ENCODE data around the gene EMP1. TPM values are rescaled to one million over a fixed set of nuclear protein-coding genes. Genes with fewer than 3 reads are reported as not detected.

The EMP1 gene
- total and polyA plus RNA-seq, 2 experiments from 2014 or later, result 51.1 to 67.3 TPM

- Histone ChIP-seq H3K27ac (no peak overlapping the region), H2AFZ (no peak overlapping the region), H3K79me2 (no peaks in the 10 kb centered on the region), H3K27me3 (no peaks in the 10 kb centered on the region), H3K4me3 (no peak overlapping the region), H3K9me3 (ENCODE audit: low read depth) (no peaks in the 10 kb centered on the region), H3K36me3 (replicated peaks; ENCODE audit: insufficient read depth, low read depth) (no peaks in the 10 kb centered on the region), H4K20me1 (ENCODE audit: insufficient read depth, poor library complexity, severe bottlenecking) (no peaks in the 10 kb centered on the region), H3K9me2 (replicated peaks; ENCODE audit: insufficient read depth) (no peaks in the 10 kb centered on the region), H3K4me1 (ENCODE audit: insufficient read depth) (peaks cover 15% of the 10 kb centered on the region), H3K4me2 (no peak overlapping the region)
- no peak for DNase-seq (ENCODE audit: low spot score)
- no peak for TF ChIP-seq EZH2phosphoT487 (IDR thresholded peaks at IDR 0.05; ENCODE audit: low read depth, severe bottlenecking, unreplicated experiment)
- TF ChIP-seq, protein P1, sequence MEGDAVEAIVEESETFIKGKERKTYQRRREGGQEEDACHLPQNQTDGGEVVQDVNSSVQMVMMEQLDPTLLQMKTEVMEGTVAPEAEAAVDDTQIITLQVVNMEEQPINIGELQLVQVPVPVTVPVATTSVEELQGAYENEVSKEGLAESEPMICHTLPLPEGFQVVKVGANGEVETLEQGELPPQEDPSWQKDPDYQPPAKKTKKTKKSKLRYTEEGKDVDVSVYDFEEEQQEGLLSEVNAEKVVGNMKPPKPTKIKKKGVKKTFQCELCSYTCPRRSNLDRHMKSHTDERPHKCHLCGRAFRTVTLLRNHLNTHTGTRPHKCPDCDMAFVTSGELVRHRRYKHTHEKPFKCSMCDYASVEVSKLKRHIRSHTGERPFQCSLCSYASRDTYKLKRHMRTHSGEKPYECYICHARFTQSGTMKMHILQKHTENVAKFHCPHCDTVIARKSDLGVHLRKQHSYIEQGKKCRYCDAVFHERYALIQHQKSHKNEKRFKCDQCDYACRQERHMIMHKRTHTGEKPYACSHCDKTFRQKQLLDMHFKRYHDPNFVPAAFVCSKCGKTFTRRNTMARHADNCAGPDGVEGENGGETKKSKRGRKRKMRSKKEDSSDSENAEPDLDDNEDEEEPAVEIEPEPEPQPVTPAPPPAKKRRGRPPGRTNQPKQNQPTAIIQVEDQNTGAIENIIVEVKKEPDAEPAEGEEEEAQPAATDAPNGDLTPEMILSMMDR (IDR thresholded peaks at IDR 0.05; ENCODE audit: poor library complexity), result no peak
- TF ChIP-seq EZH2 (IDR thresholded peaks at IDR 0.05; ENCODE audit: borderline replicate concordance), result no peak
- WGBS (ENCODE audit: low lambda C conversion rate, missing lambda C conversion rate), result 92% methylated on average over 4 of the region's 4 CpGs
Measured at GRCh38 chr12:13149411-13149810, 47.1 kb upstream of the EMP1 start.

GRCh38 chr12:13152281-13152680 is 44.2 kb upstream of the EMP1 start:
- no peak overlapping the region for H3K4me3 ChIP-seq
- H3K27ac ChIP-seq, result no peak overlapping the region
- H3K9me2 ChIP-seq (replicated peaks; ENCODE audit: insufficient read depth), result no peaks in the 10 kb centered on the region
- TF ChIP-seq EZH2phosphoT487 (IDR thresholded peaks at IDR 0.05; ENCODE audit: low read depth, severe bottlenecking, unreplicated experiment), result no peak
- TF ChIP-seq, protein P1 (IDR thresholded peaks at IDR 0.05; ENCODE audit: poor library complexity), result no peak
- no peak for TF ChIP-seq EZH2 (IDR thresholded peaks at IDR 0.05; ENCODE audit: borderline replicate concordance)
- H3K27me3 ChIP-seq, result no peaks in the 10 kb centered on the region
- H3K4me1 ChIP-seq (ENCODE audit: insufficient read depth), result peaks cover 15% of the 10 kb centered on the region
- H3K4me2 ChIP-seq, result no peak overlapping the region
- no peaks in the 10 kb centered on the region for H3K36me3 ChIP-seq (replicated peaks; ENCODE audit: insufficient read depth, low read depth)
- H3K79me2 ChIP-seq, result no peaks in the 10 kb centered on the region
- no peaks in the 10 kb centered on the region for H4K20me1 ChIP-seq (ENCODE audit: insufficient read depth, poor library complexity, severe bottlenecking)
- H3K9me3 ChIP-seq (ENCODE audit: low read depth), result no peaks in the 10 kb centered on the region
- H2AFZ ChIP-seq, result no peak overlapping the region
- DNase-seq (ENCODE audit: low spot score), result no peak
- 88% methylated on average over 1 of the region's 1 CpG for WGBS (ENCODE audit: low lambda C conversion rate, missing lambda C conversion rate)

DNA sequence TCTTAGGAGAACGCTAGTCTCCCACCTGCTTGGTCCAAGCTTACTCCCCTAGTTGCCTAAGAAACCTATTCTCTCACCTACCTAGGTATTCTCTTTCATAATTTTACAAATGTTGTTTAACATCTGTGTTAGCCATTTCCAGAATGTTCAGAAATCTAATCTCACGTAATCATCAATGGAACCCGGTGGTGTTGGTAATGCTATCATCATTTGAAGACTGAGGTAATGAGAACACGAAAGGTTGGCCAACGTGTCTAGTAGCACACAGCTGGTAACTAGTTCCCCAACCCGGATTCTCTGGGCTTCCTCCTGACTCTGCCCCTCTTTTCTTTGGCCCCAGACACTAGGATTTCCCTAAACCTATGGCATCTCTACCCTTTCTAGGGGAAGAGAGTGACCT is 43.8 kb upstream of the EMP1 start:
- DNase-seq (ENCODE audit: low spot score), result no peak
- Histone ChIP-seq H3K27ac (no peak overlapping the region), H4K20me1 (ENCODE audit: insufficient read depth, poor library complexity, severe bottlenecking) (no peaks in the 10 kb centered on the region), H3K9me2 (replicated peaks; ENCODE audit: insufficient read depth) (no peaks in the 10 kb centered on the region), H3K4me2 (no peak overlapping the region), H3K36me3 (replicated peaks; ENCODE audit: insufficient read depth, low read depth) (no peaks in the 10 kb centered on the region), H3K4me1 (ENCODE audit: insufficient read depth) (peaks cover 12% of the 10 kb centered on the region), H2AFZ (no peak overlapping the region), H3K4me3 (no peak overlapping the region), H3K79me2 (no peaks in the 10 kb centered on the region), H3K27me3 (no peaks in the 10 kb centered on the region), H3K9me3 (ENCODE audit: low read depth) (no peaks in the 10 kb centered on the region)
- WGBS (ENCODE audit: low lambda C conversion rate, missing lambda C conversion rate), result 95% methylated on average over 6 of the region's 6 CpGs
- TF ChIP-seq EZH2 (IDR thresholded peaks at IDR 0.05; ENCODE audit: borderline replicate concordance), result no peak
- no peak for TF ChIP-seq EZH2phosphoT487 (IDR thresholded peaks at IDR 0.05; ENCODE audit: low read depth, severe bottlenecking, unreplicated experiment)
- TF ChIP-seq, protein P1 (IDR thresholded peaks at IDR 0.05; ENCODE audit: poor library complexity), result no peak

DNA sequence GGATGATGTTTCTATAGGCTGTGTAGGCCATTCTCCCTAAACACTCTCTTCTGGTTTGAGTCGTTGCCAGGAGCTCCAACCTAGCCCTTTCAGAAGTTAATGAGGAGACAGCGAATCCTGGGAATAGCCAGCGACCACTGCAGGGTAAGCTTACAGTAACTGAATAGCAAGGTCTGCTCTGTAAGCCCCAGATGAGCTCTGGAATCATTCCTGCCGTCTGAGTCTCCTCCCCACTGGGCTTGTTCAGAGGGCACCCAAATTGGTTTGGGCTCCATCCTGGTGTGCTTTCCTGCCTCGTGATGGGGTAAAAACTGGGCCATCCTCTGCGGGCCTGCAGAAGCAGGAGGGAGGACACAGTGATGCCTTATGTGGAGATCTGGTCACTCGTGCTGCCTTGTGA is 43.3 kb upstream of the EMP1 start:
- 74% methylated on average over 7 of the region's 7 CpGs for WGBS (ENCODE audit: low lambda C conversion rate, missing lambda C conversion rate)
- TF ChIP-seq, protein P1 (IDR thresholded peaks at IDR 0.05; ENCODE audit: poor library complexity), result no peak
- TF ChIP-seq EZH2 (IDR thresholded peaks at IDR 0.05; ENCODE audit: borderline replicate concordance) (no peak), EZH2phosphoT487 (IDR thresholded peaks at IDR 0.05; ENCODE audit: low read depth, severe bottlenecking, unreplicated experiment) (no peak)

More for the DNA sequence above, 43.3 kb upstream of the EMP1 start:
- Histone ChIP-seq H3K27ac (no peak overlapping the region), H4K20me1 (ENCODE audit: insufficient read depth, poor library complexity, severe bottlenecking) (no peaks in the 10 kb centered on the region), H2AFZ (no peak overlapping the region), H3K9me3 (ENCODE audit: low read depth) (no peaks in the 10 kb centered on the region), H3K36me3 (replicated peaks; ENCODE audit: insufficient read depth, low read depth) (no peaks in the 10 kb centered on the region), H3K27me3 (no peaks in the 10 kb centered on the region), H3K79me2 (no peaks in the 10 kb centered on the region), H3K4me1 (ENCODE audit: insufficient read depth) (peaks cover 8% of the 10 kb centered on the region), H3K4me2 (no peak overlapping the region), H3K9me2 (replicated peaks; ENCODE audit: insufficient read depth) (no peaks in the 10 kb centered on the region), H3K4me3 (no peak overlapping the region)
- DNase-seq (ENCODE audit: low spot score), result no peak
